AG09319 (cell line): Measurements from ENCODE around the gene EXT2.

Experiments used
- DNase-seq: peaks from one replicate; pipeline ENCODE4 v3.0.0-alpha.2; 2010; ENCODE audit warnings: low read depth; ENCODE audit errors: extremely low read depth
- CTCF ChIP-seq: IDR thresholded peaks from 2 replicates; pipeline ENCODE4 v1.5.1; 2011; ENCODE audit warnings: low read depth, mild to moderate bottlenecking, inconsistent platforms, low read length, moderate library complexity

EXT2 gene

DNA sequence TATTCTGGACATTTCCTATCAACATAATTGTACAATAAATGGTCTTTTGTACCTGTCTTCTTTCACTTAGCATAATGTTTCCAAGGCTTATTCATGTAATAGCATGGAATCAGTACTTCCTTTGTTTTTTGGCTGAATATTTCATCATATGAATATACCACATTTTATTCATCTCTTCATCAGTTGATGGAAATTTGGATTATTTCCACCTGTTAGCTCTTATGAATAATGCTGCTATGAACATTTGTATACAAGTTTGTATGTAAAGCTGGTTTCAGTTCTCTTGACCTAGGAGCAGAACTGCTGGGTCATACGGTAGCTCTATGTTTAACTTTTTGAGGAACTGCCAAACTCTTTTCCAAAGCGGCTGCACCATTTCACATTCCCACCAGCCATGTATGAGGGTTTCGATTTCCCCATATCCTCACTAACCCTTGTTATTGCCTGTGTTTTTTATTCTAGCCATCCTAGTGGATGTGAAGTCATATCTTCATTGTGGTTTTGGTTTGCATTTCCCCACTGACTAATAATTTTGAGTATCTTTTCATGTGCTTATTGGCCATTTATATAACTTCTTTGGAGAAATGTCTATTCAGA, 20.9 kb downstream of the EXT2 start:
- TF ChIP-seq CTCF, result no peak
- DNase-seq, result no peak

DNA sequence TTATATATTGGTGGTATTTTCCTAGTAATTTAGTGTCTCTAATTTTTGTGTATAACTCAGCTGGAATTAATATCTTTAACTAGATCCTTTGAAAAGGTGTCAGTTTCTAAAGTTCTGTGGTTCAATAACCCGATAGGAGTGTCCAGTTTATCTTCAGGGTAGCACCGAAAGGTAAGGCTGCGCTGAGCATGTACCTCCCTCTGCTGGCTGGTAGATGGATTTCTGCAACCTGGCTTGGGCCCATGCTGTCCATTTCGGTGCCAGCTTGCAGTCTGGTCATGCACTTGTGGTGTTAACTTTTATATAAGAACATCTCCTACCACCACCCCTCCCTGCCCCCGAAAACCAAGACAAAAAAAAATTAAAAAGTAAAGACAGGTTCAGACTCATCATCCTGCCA, 24.7 kb downstream of the EXT2 start:
- DNase-seq, result no peak
- TF ChIP-seq CTCF, result peak; percentile 6

- TF ChIP-seq CTCF, result no peak
- no peak for DNase-seq
Measured at GRCh38 chr11:44125598-44125997, 30.1 kb downstream of the EXT2 start.

DNA sequence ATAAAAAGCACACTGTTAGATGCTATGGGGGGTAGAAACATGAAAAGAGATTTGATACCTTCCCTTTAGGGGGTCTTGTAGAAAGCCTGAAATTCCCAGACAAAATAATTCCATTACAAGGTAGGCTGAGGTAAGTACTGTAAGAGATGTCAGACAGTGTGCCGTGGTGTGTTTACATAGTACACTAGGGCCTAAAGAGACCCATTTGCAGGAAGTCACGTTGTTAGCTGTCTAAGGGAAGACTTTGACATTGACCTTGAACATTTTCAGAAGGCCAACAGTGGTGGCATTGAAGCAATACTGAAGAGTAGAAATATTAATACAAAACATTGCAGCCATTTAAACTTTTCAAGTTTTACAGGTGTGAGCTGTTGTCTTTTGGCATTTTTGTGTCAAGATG, 30.8 kb downstream of the EXT2 start:
- DNase-seq, result no peak
- no peak for TF ChIP-seq CTCF

- TF ChIP-seq CTCF, result no peak
- no peak for DNase-seq
Measured at GRCh38 chr11:44127130-44127529, 31.7 kb downstream of the EXT2 start.

GRCh38 chr11:44128729-44129128, 33.3 kb downstream of the EXT2 start:
- DNase-seq, result no peak
- no peak for TF ChIP-seq CTCF

GRCh38 chr11:44130751-44131150, 35.3 kb downstream of the EXT2 start:
- no peak for DNase-seq
- no peak for TF ChIP-seq CTCF
